ENCODE data around the gene ALG14.

DNA sequence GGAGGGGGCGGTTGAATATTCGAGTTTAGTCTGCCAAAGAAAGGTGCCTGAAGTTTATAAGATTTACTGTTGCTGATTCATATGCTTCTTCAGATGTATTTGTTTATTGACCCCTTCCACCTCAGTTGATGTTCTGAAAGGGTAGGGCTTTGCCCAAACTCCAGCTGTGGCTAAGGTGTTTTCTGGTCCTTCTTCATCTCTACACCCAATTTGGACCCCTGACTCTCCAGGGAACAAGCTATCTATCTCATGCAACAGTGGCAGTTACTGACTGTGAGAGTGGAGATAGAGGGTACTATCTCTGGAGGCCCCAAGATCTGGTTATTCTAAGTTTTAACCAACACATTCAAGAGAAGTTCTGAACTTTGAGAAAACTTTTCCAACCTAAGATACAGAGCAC lies 12.6 kb upstream of the ALG14 start:
- TF ChIP-seq CTCF (IDR thresholded peaks at IDR 0.05), result no peak
- TF ChIP-seq POLR2A (IDR thresholded peaks at IDR 0.05), result no peak
